T-helper 1 cell treated with Interleukin-12 subunit alpha and Interleukin-12 subunit beta and Interleukin-4 antibody, amounts not matched to agents 30 ng/mL and 1 ng/mL, for 36 hours (primary cell): Measurements from ENCODE around the gene LRP1B. TPM values are rescaled to one million over a fixed set of nuclear protein-coding genes. Genes with fewer than 3 reads are reported as not detected.
"Not testable (repeated sequence)": the region's sequence is repeated elsewhere in the genome, so short reads cannot be mapped to it uniquely, and the experiment has no call there.

Experiments
- intact Hi-C: fragments of 100-400 bp; cut with micrococcal nuclease; formaldehyde crosslinking; loops from one replicate; pipeline ENCODE4 v1.15.1; 2024
- total RNA-seq: library from RNA; stranded (reverse); gene quantifications from 2 replicates; pipeline ENCODE4 v1.2.3, GENCODE V29; 2022

LRP1B gene
- total RNA-seq, 1 donor from 2014 or later = not detected

DNA sequence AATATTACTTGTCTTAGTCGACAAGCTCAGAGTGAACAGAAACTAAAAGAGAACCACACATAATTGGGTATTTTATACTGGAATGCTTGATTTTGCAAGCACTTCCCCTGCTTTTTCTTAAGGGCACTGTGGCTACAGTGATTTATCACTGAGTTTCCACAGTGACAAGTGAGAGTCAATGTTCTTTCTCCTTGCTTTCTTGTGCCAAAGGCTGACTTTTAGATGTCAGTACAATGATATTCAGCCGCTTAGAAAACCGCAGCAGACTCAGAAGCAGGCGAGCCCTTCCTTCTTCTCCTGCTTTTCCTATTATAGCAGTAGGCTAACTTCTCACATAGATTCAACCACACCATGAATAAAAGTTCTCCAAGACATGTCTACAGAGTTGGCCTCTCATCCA lies 1747.0 kb downstream of the LRP1B start:
- intact Hi-C loops = no loop called here

DNA sequence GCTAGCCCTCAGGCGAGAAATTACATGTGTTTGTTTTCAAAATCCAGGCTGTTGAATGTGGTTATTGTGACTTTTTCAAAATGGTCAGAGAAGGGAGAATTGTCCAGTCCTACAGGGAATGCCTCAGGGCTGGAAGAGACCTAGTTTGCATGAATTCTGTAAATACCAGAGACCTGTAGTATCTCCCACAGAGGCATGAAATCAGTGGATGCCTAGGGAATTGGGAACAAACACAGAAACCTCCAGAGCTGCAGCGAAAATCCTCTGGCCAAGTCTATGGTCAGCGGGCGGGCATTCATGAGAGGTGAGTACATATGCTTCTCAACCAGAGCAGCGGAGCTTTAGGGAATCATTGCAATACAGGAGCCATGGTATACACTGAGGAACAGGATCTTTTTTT lies 1754.1 kb downstream of the LRP1B start:
- intact Hi-C loops = no loop called here

DNA sequence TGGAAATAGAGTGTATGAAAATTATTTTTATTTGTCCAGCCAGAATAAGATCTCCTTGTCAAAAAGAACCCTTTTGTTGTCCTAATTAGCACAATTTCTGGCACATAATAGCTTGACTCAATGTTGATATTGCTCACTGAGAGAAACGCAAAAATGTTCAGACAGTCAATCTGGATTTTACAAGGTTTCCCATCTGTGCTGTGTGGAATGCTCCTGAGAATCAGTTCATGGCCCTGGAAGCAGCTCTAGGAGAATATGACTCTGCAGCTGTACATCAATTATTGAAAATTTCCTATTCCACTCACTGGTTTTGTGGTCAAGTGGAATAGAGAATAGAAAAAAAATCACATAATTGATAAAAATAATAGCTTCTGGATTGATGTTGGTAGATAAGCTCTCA lies 1767.7 kb downstream of the LRP1B start:
- intact Hi-C loops = no loop called here

DNA sequence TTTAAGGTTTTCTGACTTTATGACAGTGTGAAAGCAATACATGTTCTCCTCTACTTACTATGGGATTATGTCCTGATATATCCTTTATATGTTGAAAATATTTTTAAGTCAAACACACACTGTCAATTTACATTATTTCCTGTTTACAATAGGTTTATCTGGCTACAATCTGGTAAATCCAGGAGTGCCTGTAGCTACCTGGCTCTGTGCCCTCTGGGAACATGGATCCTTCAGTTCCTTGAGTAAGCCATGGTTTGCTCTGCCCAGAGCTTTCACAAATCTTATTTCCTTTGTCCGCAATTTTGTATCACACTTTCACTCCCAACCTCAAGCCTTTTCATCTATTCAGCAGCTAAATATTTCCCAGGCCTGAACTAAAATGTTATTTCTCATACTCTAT lies 1768.5 kb downstream of the LRP1B start:
- intact Hi-C loops = no loop called here

DNA sequence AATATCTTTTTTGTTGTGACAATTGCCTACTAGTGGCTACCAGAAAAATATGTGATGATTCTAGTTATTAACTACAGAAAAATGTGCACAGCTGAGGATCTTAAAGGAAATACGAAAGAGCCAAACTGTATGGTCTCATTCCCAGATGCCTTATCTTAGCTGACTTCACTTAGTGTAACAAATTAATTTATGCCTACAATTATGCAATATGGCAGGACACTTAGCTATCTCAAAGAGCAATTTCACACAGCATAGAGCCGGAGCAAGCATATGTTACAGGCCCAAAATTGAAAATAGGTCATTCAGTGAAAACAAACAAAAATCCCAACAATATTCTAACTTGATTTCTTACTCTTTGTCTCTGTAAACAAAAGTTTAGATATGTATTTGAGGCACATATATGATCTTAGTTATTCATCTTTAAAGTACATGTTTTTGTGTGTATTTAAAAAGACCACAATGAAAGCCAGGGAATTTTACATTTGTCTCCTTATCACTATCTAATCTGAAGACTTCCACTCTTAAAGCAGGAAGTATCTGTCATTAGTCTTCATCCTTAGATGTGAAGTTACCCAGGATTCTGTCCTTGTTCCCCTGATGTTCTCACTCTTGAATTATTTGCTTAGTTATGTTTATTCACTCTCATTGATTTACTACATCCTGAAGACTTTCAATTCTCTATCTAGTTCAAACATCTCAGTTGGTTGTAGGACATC lies 1771.6 kb downstream of the LRP1B start:
- intact Hi-C loops = no loop called here

DNA sequence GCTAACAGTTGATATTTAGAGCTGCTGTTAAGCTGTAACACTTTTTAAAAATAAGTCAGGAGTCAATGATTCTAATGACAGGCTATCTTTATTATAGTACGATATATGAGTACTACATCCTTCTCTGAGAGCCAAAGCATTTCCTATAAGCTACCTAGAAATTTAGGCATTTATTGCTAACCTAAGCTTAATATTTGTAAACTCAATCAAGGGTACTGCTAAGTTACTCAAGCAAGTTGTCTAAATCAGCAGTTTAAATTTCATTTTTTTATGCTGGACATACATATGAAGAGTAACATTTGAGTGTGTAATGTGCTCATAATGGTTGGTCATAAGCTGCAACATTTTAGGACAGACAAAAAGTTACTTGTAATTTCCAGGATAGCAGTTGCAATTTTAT lies 1774.1 kb downstream of the LRP1B start:
- intact Hi-C loops = no loop called here

DNA sequence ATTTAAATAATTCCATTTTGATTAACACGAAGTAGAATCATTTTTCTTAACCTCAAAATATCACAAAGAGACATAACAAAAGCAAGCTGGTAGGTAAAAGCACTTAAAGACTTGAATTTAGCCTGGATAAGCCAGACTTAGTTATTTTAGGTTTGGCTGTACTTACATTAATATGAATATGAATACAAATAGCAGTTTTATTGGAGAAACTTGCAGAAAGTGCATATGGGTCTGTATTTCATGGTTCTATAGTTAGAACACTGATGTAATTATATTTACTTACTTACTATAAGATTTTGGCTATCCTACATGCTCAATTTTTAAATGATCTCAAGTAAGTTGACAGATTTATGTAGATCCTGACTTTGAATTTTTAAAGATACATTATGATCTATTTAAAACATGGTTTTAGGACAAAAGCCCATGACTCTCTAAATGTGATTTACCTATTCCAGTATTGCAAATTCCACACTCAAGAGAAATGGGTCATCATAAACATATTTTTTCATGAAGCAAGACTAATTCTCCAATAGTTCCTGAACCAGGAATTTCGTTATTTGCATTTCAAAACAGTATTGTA lies 1775.2 kb downstream of the LRP1B start:
- intact Hi-C loops = no loop called here

DNA sequence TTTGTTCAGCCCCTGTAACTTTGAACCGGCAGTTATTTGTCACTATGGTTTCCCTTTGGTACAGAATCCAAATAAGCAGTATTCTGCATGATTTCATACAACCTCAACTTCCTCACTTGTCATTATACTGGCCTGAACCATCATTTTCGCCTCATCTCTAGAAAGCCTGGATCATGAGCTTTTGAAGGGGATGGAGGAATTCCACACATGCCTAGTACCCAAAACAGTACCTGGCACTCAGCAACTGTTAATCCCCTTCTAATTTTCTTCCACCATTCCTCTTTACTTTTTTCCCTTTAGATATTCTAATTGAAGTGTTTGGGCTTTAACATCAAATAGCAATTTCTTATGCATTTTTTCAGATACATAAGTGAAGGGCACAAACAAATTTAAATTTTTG lies 1776.3 kb downstream of the LRP1B start:
- intact Hi-C loops = no loop called here

DNA sequence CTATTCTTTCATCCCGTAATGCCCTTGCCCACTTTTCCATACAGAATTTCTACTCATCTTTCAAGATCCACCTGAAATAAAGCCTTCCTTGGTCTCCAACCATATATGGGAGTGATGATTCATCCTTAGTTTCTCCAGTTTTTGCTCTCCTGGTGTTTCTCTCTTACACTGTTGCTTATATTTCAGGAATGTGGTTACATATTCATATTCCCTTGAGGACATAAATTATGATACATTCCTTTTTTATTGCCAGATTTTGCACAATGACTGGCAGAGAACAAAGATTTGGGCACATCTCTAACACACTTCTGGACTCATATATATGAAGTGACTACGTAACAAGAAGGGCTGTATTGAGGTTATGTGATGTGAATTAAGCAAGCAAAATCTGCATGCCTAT lies 1777.3 kb downstream of the LRP1B start:
- intact Hi-C loops = no loop called here

DNA sequence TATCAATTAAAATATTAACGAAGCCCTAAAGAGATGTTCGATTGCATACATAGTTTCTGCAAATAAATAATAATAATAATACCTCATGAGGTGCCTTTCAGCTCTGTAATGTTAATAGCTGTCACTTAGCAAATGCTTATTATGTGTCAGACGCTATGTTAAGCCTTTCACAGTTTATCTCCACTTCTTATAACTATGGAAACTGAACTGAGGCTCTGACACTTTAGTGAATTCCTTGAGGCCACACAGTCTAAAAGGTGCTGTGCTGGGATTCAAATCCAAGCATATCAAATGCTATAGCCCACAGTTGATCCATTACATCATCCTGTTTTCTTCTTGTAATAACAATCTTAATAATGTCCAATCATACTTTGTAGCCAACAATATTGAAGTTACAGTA lies 1779.1 kb downstream of the LRP1B start:
- intact Hi-C loops = no loop called here

DNA sequence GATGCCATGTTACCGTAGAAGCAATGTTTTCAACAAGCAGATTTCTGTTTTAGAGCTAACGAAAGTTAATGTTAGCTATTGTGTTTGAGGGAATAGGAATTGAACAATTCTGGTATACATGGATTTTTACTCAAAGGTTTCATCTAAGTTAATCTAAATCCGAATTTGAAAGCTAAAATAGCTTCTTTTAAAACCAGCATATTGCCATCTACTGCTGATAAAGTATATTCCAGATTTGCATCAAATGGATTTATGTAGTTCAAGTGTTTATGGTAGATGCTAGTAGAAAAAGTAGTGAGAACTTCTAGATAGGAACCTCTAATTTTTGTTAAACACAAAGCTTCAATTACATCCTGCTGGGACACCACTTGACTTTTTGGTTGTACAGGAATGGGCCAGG lies 1781.1 kb downstream of the LRP1B start:
- intact Hi-C loops = no loop called here

DNA sequence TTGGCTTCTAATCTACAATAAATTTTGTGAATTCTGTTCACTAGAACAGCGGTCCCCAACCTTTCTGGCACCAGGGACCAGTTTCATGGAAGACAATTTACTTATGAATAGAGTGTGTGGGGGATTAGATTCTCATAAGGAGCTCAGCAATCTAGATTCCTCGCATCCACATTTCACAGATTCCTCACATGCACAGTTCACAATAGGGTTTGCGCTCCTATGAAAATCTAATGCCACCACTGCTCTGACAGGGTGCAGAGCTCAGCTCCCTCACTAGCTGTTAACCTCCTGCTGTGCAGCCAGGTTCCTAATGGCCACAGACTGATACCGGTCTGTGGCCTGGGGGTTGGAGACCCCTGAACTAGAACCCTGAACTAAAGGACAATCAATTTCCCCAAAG lies 1782.0 kb downstream of the LRP1B start:
- intact Hi-C loops = no loop called here

DNA sequence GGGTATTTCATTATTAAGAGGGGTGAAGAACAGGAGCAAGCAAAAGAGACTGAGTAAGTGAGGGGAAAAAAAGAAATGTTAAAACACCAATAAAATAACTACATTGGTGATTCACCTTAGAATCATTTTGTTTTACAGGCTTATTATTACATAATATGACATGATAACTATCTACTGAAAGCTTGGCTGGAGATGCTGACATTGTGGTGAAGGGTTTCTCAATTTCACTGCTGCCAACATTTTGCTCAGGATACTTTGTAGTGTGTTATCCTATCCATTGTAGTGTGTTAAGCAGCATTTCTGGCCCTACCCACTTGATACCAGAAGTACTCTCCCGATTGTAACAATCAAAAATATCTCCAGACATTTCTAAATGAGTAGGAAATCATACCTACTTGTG lies 1786.0 kb downstream of the LRP1B start:
- intact Hi-C loops = no loop called here

DNA sequence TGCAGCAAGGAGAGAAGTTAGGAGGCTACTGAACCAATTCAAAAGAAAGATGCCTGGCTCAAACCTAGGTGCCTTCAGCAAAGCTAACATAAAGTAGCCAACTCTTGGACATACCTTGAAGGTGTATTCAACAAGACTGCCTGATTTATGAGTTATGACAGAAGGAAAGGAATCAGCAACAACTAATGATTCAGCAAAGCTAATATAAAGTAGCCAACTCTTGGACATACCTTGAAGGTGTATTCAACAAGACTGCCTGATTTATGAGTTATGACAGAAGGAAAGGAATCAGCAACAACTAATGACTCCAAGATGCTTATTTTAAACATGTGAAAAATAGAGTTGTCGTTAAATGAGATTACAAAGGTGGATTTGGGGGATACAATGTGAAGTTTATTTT lies 1786.5 kb downstream of the LRP1B start:
- intact Hi-C loops = not testable (repeated sequence)

DNA sequence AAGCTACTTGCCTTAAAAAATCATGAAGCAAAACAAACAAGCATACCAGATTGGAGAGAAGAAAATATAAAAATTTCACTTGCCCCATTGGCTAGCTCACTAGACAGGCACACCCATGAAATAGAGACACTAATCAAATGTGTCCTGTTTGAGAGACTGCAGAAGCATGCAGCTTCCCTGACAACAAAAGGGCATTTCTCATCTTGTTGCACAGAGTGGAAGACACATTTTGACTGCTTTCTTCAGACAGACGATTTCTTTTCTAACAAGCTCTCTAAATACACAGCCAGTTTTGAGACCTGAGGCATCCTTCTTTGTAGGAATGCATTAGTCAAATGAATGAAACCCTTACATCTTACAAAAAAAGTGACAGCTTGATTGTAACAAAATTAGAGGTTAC lies 1792.0 kb downstream of the LRP1B start:
- intact Hi-C loops = no loop called here

DNA sequence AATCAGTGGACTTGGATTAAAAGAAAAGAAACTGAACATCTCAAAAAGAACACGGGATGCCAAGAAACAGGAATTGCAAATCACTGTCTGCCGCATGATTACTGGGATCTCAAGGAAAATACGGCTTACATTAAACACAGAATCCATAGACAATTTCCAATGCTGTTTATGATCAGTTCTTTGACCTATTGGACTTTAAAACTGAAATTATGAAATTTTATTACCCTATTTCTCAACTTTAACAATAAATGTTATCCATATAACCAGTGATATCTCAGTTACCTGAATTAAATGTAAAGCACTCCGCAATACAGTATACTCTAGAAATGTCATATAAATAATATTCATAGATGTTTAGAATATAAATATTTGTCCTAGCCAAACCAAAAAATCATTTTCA lies 1793.8 kb downstream of the LRP1B start:
- intact Hi-C loops = no loop called here

DNA sequence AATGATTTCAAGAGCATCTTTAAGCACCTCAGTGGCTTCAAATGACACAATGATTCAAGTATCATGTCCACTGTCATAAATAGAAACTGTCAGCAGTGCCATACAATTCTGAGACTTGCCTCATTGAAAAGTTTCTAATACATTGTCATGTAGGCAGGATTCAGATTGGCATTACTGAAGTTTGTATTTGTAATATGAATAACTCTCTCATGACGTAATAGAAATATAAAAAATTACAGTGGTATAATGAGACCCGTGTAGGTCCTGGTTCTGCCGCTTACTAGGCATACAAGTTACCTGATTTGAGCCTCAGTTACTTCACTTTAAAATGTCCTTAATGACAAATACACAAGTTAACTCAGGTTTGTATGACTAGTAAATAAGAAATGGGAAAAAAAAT lies 1814.5 kb downstream of the LRP1B start:
- intact Hi-C loops = no loop called here

DNA sequence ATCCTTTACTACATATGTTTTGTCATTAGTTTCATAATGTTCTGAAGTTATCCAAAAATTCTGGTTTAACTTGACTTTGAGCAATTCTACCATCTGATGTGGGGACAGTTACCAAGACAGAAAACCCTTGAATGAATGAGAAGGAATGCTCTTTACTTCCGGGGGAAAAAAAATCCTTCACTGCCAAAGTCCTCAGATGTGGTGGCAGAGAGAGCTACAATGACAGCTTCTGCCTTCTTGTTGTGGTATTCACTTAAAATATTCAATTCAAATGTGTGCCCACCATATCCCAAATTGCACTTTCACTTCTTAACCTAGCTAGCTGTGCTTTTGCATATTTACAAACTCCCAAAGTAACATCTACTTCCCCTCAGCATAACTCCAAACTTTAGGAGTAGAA lies 1818.9 kb downstream of the LRP1B start:
- intact Hi-C loops = no loop called here

DNA sequence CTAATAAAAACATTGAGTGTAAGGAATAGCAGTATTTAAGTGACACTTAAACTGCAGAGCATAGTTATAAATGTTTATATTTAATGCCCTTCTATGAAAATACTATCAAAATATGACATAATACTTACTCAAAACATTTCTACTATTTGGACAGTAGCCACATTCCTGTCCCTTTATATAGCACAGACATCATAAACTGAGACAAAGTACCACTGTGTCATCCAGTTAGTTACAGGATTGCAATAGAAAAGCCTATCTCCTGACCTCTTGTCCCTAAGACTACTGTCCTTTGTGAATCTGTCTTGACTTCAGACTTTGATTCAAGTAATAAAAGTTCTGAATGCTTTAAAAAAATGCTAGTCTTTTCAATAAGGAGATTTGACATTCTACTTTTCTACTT lies 1822.1 kb downstream of the LRP1B start:
- intact Hi-C loops = no loop called here

DNA sequence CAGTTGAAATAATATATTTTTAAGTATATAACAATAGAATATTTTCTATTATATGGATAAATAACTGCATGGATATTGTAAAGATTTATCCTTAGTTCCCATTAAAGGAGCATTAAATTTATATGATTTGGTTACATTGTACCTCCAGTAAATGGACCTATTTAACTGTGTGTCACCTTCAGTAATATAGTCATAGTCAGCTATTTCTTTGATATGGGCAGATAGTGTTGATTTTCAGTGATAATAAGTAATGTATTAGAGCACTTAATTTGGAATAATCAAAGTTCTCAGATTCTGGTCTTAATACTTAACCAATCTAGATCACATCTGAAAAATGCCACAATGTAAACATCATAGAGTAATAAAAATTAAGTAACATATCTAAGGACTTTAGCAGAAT lies 1823.3 kb downstream of the LRP1B start:
- intact Hi-C loops = no loop called here

DNA sequence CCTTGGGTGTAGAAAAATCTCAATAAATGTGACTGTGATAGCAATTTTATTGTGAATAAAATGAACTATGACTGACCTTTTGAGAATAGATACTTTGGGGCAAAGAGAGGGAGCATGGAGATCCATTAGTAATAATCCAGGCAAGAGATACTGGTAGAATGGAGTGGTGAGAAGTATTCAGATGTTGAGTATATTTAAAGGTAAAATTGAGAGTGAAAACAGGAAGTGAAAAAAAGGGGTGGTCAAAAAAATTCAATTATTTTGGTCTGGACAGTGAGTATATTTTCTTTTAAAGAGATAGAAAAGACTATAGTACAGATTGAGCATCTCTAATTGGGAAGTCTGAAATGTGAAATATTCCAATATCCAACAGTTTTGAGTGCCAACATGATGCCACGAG lies 1835.0 kb downstream of the LRP1B start:
- intact Hi-C loops = no loop called here

DNA sequence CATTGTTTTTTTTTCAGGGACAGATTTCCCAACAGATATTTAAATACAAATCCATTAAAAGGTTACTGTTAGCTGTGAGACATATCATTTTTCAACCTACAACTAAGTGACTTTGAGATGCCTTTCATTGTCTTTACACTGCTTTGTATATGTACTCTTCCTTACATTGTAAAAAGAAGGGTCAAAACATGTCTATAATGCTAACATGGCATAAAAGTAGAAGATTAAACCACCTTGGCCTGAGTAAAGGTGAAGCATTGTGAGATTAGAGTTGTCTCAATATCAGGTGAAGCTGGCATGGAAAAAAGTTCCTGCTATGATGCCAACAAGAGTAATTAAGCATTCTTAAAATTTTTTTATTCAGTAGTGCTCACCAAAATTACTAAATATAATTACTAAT lies 1842.1 kb downstream of the LRP1B start:
- intact Hi-C loops = no loop called here

DNA sequence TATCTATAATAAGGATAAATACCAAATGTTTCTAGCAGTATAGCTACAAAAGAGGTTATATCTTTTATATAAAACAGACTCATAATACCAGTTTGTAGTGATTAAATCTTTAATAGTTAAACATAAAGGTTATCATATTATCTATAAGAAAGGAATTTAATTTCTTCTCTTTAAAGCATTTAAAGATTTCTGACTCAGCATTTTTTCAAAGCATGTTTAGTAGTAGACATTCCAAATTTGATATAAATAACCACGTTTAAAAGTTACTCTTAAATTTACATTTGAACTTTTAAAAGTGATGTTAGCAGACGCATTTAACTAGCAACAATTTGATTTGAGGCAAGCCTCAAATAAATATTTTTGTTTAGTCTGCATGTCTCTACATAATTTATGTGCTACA lies 1842.6 kb downstream of the LRP1B start:
- intact Hi-C loops = no loop called here

DNA sequence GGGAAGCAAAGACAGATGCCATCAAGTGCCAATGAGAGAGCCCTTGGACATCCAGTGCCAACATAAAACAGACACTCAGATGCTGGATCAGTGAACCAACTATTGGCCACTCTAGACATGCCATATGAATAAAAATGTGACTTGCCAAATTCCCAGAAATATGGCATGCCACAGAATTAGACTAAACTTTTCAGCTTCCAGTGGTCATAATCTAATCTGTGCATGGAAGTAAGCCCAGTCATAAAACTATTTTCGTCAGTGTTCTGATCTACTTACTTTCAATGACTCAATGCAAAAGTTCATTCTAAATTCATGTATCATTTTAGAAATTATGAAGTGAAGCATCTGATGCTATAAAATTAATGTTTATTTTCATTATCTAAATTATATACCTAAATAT lies 1844.4 kb downstream of the LRP1B start:
- intact Hi-C loops = no loop called here
